Activated CD8-positive, alpha-beta memory T cell treated with anti-CD3 and anti-CD28 coated beads for 48 hours (primary cell): ENCODE measurements around the gene LRRC46.
A peak's percentile ranks its signal among the peaks of the same experiment; 100 is the strongest.

Experiments used
- DNase-seq, 3 experiments: peaks; one replicate each; pipeline ENCODE4 v3.0.0-alpha.2; 2020; ENCODE audit warnings: low read depth in 2 of 3, low spot score in 2 of 3

The LRRC46 gene, protein sequence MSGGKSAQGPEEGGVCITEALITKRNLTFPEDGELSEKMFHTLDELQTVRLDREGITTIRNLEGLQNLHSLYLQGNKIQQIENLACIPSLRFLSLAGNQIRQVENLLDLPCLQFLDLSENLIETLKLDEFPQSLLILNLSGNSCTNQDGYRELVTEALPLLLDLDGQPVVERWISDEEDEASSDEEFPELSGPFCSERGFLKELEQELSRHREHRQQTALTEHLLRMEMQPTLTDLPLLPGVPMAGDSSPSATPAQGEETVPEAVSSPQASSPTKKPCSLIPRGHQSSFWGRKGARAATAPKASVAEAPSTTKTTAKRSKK

DNA sequence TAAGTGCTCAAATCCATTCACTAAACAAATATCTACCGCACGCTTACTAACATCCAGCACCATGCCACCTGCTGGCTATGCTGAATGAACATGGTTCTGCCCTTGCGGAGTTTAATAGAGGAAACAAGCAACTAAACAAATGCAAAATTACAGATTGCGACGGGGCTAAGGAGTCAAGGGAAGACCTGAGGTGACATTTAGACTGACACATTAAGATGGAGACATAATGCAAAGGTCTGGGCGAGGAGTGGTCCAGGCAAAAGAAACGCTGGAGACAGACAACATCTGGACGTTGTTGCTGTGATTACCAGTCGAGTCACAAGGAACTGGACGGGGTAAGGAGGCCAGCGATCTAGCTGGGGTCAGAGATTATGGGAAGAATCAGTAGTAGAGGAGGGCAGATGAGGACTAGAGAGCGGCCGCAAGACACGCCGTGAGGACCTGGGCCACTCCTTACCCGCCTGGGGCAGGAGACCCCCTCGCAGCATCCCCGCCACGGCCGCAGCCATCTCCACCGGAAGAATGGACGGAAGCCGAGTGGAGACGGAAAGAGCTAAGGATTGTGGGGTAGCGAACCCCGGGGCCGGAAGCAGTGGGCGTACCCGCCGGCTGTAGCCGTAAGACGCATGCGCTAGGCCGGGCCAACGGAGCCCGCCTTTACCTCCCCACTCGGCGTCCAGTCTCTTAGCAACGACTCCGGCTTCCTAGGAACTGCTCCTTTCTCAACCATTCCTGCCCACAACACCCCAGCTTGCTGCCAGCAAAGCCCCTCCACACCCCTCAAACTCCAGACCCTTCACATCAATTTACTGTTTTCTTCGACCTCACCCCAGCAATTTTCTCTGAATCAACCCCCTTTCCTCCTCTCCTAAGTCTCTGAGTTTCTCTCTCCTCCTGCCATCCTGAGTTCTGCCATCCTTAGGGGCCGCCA lies at the start of gene LRRC46, which contains the start of gene MRPL10:
LRRC46 (plus strand) TSS at position 668 of the 931 bp plus-strand sequence. CDS start 320 bp downstream, outside the sequence.
MRPL10 (minus strand) TSS at position 539 of the 931 bp plus-strand sequence; CDS start at position 509, 30 bp downstream.
- DNase-seq: peak; percentile 77 to 86 (median 85)

DNA sequence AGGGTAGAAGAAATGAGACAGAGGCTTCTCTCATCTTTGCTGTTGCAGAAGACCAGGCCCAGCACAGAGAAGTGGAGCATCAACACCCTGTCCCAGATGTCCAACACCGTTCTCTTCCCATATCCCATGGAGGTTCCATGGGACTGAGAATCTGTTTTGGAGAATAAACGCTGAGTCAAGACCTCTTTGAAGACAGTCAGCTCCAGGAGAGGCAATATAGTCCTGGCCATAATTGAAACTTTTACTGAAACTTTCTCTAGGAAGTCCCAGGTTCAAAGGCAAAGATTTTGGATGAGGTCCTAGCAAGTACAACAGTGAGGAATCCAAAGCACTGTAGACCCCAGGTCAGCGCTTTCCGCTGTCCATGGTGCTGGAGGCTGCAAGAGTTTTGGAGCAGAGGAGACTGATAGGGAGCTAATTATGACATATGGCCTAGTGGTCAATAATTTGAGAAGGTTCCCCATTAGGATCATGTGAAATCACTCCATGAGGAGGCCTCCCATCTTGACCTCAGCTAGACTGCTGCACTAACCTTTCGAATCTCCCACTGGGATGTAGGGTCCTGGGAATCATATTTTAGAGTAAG lies 45.8 kb upstream of the LRRC46 start:
- DNase-seq: no peak

DNA sequence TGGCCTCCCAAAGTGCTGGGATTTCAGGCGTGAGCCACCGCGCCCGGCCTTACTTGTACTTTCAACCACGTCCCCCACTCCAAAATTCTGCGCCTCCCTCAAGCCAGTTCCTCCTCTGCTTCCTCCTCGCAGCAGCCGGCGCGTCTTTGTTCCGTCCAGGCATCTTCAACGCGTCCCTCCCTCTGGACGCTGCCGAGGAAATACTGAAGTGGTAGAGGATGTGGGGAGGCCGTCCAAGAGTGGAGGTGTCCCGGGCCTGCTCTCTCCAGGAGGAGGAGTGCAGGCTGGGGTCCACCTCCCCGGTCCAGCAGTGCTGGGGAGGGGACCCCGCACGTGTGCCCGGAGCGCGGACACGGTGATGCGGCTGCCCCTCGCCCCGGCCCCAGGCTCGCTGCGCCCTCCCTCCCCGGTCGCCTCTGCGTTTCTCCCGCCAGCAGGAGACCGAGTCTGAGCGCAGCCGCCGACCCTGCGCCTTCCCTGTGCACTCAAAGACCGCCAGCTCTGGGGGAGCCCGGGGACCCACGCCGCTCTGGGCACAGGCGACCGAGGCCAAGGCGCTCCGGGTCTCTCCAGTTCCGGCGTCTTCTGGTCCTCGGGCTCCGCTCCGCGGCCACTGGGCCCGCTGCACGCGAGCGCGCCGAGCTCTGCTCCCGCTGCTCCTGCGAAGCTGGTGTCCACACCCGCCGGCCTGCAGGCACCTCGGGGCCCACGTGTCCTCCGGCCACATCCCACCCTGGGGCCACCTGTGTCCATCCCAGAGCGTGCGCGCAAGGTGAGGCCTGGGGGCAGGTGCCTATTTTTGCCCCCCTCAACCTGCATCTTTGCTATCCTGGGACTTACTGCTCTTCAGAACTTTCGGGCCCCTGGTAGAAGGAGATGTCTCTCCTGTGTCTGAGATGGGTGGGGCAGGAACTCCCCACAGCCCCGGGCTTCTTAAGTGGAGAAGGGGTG lies 41.6 kb upstream of the LRRC46 start:
- DNase-seq: peak in 1 of 3 experiments; percentile 19

DNA sequence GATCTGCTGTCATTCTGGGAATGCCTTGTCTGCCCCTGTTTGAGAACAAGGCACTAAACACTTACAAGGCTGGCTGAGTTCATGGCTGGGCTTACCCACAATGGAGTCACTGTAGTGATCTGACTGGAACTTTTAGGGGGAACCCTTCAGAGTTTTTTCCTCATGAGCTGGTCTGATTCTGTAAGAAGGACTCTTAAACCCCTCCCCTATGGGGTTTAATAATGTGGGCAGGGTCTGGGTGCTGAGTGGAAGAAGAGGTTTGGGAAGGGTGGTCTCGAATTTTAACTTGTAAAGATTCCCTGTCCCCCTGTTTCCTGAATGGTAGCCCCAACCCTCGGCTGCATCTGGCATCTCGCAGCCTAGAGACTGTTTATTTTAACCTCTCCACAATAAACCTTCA lies 40.4 kb upstream of the LRRC46 start:
- no peak for DNase-seq

DNA sequence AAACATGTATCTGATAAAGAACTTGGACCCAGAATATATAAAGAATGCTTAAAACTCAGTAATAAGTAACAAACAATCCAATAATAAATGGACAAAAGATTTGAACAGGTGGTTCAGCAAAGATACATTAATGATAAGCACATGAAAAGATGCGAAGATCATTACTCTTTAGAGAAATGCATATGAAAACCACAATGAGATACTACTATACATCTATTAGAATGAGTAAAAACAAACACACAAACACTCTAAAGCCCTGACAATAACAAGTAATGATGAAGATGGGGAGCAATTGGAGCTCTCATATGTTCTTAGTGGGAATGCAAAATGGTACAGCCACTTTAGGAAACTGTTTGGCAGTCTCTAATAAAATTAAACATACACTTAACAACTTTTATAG lies 39.0 kb upstream of the LRRC46 start:
- no peak for DNase-seq

DNA sequence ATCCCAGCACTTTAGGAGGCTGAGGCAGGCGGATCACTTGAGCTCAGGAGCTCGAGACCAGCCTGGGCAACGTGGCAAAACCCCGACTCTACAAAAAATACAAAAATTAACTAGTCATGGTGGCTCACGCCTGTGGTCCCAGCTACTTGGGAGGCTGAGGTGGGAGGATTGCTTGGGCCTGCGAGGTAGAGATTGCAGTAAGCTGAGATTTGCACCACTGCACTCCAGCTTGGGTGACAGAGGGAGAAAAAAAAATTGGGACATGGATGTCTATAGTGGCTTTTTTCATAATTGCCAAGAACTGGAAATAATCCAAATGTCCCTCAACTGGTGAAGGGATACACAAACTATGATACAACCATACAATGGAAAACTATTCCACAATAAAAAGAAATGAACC lies 38.5 kb upstream of the LRRC46 start:
- DNase-seq: no peak

DNA sequence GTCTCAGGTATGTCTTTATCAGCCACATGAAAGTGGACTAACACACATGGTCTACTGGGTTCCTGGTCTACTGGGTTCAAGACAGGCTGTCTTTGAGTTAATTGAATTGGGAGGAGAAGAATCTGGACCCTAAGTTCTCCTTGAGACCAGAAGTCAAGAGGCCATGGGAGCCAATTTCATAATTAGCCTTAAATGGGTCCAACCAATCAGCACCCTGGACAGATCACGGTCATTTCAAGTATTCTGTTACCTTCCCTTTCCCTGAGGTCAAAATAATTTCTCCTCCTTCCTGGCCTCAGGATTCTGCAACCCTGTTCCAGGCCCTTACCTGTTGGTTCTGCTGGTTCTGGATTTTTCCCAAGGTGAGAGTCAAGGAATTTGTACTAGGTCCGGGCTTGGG lies 33.7 kb upstream of the LRRC46 start:
- no peak for DNase-seq

DNA sequence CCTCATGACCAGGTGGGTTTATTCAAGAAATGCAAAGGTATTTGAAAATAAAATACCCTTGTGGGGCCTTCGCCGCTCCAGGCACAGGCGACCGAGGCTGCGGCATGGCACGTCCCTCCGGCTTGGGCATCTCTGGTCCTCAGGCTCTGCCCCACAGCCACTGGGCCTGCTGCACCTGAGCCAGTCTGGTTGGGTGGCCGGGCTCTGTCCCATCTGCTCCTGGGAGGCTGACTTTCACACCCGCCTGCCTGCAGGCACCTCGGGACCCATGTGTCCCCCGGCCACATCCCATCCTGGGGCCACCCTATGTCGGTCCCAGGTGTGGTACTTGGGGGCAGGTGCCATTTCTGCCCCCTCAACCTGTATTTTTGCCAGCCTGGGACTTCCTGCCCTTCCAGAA lies 30.8 kb upstream of the LRRC46 start:
- DNase-seq: no peak

DNA sequence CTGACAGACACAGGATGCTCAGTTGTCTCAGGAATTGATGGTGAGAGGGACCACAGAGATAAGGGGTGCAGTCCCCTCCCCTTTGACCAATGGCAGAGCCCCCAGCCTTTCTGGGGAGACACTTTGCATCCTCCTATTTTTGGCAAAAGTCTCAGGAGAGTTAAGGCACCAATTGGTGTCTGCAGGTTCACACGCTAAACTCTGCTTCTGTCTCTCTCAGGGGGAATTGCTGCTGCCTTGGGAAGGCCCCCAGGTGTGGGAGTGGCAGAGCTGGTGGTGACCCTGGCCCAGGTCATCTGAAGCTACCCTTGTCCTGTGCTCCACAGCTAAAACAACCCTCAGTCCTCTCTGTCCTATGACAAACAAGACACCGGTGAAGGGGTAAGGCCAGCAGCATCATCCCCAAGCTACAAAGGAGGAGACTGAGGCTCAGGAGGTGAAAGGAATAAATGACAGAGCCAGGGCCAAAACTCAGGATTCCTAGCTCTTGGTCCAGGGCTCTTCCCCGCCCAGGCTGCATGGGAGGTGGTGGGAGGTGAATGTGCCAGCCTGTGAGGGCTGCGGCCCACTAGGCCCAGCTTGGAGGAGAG lies 30.2 kb upstream of the LRRC46 start:
- no peak for DNase-seq

DNA sequence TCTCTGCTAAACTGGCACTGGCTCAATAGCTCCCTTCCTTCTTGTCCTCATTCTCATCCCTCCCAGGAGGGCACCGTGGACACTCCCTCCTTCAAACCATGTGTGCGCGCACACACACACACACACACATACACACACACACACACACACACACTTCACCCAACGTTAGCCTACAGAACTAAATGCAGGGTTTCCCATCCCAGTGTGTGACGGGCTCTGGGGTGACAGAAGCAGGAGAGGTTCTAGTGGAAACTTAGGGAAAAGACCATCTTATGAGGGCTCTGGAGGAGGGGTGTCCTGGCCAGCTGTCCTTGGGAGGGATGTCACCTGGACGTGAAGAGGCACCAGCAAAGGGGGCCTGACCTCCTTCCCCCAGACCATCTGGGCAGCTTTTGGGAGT lies 29.6 kb upstream of the LRRC46 start:
- DNase-seq: no peak

DNA sequence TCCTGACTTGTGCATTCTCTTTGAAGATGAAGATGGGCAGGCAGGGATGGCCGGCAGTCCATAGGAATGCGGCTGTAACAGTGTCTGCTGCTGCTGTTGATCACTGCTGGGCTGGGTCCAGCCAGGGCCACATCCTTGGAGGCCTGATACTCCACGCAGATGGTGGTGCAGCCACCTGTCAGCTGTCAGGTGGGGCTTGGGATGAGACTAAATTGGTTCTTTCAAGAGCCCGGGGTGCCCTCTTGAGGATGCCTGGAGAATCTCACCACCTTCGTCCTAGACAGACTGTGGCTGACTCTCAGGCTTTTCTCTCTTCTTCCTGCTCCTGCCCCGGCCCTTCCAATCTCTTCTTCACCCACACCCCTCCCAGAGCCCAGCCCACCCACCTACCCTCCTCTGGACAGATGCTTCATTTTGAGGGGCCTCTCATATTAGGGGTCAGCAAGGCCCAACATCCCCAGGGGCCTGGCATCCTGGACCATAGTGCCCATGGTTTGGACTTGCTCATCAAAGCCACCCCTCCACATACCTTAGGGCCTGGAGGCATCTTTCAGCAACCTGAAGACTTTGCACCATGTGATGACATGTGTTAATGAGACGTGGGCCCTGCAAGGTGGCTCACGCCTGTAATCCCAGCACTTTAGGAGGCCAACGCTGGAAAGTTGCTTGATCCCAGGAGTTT lies 29.0 kb upstream of the LRRC46 start:
- DNase-seq: no peak

DNA sequence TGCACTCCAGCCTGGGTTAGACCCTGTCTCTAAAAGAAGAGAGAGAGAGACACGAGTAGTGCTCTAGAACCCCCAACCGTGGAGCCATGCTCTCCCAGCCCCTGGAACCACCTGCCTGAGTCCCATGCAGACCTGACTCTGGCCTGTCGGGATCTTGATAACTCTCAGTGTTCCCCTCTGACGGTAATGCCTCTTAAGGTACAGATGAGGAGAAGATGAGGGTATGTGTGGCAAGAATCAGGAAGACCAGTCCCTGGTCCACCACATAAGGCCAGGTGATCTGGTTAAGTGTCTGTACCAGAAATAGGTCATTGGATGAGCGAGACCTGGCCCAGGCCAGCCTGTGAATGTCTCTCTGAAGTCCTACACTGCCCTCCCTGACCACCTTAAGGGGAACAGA lies 28.3 kb upstream of the LRRC46 start:
- no peak for DNase-seq

DNA sequence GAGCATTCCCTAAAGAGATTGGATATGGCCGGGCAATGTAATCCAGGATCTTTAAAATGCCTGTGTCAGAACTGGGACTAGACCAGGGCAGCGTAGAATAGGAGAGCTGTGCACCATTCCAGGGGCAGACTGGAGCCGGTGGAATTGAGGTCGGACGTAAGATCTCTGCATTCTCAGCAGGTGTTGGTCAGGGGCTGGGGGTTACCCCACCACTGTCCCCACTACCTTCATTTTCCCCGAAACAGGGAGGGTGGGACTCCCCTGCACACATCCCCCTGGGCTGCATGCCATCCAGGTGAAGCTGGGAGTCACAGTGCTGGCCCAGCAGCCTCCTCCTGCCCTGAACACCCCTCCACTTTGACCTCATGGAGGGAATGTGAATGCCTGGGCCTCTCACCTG lies 27.7 kb upstream of the LRRC46 start:
- DNase-seq: no peak

DNA sequence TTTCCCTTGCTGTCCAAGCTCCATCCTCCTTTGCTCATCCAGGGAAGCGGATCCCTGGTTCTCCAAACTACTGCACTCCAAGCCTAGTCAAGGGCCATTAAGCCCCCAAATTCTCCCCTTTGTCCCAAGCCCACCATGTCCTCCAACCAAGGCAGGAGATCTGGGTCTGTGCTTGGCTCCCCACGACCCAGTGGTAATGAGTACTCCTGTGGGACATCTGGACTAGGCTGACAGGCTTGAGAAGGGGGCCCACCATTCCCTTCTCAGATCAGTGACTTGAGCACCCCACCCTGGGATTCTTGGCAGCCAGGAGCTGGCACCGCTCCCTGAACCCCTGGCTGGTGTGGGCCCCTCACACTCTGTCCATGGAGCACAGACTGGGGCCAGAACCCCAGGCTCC lies 27.0 kb upstream of the LRRC46 start:
- no peak for DNase-seq

DNA sequence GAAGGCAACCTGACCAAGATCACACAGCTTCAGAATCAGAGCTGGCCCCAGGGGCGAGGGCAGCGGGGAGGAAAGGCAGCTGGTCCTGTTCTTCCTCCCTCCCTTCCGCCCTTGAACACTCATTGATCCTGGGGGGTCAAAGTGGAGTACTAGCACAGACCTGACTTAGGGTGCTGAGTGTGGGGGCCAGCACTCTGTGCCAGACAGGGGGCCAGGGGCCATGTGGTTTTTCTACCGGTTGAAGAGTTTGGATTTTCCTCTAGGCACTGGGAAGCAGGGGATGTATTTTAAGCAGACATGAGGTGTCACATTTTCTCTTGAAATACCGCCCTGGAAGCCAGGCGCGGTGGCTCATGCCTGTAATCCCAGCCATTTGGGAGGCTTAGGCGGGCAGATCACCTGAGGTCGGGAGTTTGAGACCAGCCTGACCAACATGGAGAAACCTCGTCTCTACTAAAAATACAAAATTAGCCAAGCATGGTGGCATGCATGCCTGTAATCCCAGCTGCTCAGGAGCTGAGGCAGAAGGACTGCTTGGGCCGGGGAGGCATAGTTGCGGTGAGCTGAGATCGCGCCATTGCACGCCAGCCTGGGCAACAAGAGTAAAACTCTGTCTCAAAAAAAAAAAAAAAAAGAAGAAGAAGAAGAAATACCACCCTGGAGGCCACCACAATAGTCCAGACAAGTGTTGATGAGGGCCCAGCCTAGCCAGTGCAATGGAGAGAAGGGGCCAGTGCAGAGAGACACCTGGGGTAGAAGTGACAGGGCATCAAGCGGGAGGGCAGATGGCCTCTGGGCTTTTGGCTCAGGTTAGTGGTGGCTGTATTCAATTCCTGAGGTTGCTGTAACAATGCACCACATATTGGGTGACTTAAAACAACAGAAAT lies 25.2 kb upstream of the LRRC46 start:
- DNase-seq: no peak

DNA sequence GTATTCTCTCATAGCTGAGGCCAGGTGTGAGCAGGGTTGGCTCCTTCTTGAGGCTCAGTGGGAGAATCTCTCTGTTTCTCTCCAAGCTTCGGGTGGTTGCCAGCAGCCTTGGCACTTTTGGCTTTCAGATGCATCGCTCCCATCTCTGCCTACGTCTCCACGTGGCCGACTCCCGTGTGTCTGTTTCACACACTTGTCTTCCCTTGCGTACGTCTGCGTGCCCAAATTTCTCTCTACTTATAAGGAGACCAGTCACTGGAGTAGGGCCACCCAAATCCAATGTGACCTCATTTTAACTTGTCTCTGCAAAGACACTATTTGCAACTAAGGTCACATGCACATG lies 24.6 kb upstream of the LRRC46 start:
- DNase-seq: no peak

DNA sequence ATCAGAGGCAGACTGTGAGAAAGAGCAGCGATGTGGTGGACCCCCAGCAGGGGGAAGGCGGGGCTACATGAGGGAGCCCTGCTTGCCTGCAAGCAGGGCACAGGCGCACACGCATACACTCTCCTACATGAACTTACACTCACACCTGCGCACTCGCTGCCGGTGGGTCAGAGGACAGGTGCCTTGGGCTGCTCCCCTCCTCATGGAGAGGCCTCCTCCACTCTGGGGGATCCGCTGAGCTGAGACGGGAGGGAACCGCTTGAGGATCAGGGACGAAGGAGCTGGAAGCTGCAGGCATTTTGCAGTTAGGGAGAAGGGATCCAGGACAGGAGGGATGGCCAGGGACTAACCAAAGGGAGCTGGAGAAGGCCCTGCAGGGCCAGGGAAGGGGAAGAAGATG lies 24.0 kb upstream of the LRRC46 start:
- no peak for DNase-seq

DNA sequence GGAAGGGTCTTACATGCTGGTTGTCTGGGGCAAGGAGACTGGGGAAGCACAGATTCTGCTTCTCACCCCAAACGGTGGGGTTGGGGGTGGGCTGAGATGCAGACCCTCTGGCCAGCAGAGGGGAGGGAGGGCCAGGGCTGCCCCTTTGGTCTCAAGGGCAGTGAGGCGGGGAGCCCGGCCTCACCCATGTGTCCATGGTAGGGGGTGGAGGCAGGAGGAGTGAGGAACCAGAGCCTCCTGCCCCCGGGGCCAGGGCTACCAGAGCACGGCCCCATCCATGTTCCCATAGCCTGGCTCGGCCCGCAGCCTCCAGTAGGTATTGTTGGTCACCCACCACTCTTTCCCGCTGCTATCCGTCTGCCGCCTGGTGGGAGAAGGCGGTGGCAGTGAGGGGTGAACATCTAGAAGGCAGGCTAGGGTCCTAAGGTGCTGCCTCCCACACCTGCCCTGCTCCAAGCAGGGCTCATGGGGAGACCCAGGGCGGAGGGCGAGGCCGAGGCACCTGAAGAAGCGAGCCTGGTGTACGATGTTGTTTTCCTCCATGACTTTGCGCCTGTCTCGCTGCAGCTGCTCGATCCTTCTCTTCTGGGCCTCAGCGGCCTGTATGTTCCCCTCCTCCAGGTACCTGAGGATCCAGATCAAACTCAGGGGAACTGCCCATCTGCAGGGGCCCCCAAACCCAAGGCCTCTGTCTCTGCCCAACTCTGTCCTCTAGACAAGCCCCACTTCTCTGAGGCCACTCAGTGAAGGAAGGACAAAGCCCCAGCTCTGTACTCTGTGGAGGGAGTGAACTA lies 23.2 kb upstream of the LRRC46 start:
- DNase-seq: no peak
